Ascending aorta (tissue), 2 donors: ENCODE data around the gene DIP2A. TPM values are rescaled to one million over a fixed set of nuclear protein-coding genes. Genes with fewer than 3 reads are reported as not detected.

Experiments
- DNase-seq, 2 donors: peaks; one replicate each; pipeline ENCODE4 v3.0.0-alpha.2; 2019; ENCODE audit warnings: low spot score in 2 of 2
- H3K27ac ChIP-seq, 2 donors: fragments of 200-600 bp; sonication (generic); one replicate each; pipeline ENCODE4 v1.5.1; 2016 to 2017; ENCODE audit warnings: mild to moderate bottlenecking in 1 of 2
- H3K27me3 ChIP-seq: fragments of 200-600 bp; sonication (generic); one replicate; pipeline ENCODE4 v1.5.1; 2017
- H3K36me3 ChIP-seq, 2 donors: fragments of 200-600 bp; sonication (generic); one replicate each; pipeline ENCODE4 v1.5.1; 2016
- H3K4me1 ChIP-seq, 2 donors: fragments of 200-600 bp; sonication (generic); one replicate each; pipeline ENCODE4 v1.5.1; 2016 to 2017; ENCODE audit warnings: mild to moderate bottlenecking in 1 of 2
- H3K4me3 ChIP-seq, 2 donors: fragments of 200-600 bp; sonication (generic); one replicate each; pipeline ENCODE4 v1.5.1; 2016 to 2017; ENCODE audit warnings: mild to moderate bottlenecking in 1 of 2
- H3K9me3 ChIP-seq, 2 donors: fragments of 200-600 bp; sonication (generic); one replicate each; pipeline ENCODE4 v1.5.1; 2016
- CTCF ChIP-seq, 3 experiments: fragments of 200-600 bp in 2 of 3; fragments of 450-650 bp in 1 of 3; sonication (generic) in 2 of 3; IDR thresholded peaks; one replicate each; pipeline ENCODE4 v1.5.1; 2016 to 2019; ENCODE audit warnings: antibody characterized with exemption in 3 of 3, mild to moderate bottlenecking in 1 of 3, moderate library complexity in 1 of 3
- intact Hi-C: fragments of 100-400 bp; cut with DNase I; formaldehyde crosslinking; loops from one replicate; pipeline ENCODE4 v1.15.1; 2023
- total RNA-seq: library from RNA; depleted of rRNA; stranded (reverse); fragments of >200 nt; gene quantifications from one replicate; pipeline ENCODE4 v1.1.0, GENCODE V29; 2016

DIP2A gene
- total RNA-seq, 1 donor from 2014 or later = 72.8 TPM

DNA sequence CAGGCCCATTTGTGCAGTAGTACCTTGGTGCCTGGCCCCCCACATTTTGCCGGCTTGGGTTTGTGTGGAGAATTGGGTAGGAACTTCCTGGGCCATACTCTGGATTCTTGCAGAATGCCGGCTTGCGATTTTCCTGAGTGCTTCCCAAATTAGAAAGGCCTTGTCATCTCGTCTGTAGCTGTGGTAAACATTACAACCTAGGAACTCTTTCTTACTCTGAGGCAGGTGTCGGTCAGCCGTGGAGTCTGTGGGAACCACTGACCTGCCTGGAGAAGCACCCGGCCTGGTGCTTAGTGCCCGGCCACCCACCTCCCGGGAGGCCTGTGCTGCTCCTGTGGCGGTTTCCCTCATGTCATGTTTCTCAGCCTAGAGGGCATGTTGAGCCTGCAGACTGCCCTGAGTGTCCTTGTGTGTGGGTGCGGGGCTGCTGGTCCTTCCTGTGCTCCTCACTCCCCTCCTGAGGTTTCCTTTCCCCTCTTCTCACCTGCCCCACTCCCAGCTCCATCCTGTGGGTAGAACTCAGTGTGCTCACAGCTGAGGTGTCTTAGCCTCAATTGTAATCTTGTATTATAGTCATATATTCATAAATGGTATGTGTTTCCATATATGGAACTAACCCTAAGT, 81.5 kb downstream of the DIP2A start:
- TF ChIP-seq CTCF (IDR thresholded peaks at IDR 0.05) = no peak
- intact Hi-C loops = no loop called here
- Histone ChIP-seq H3K27me3 (no peaks in the 10 kb centered on the region), H3K4me1 (no peaks in the 10 kb centered on the region), H3K9me3 (no peaks in the 10 kb centered on the region), H3K4me3 (no peak overlapping the region), H3K27ac (no peak overlapping the region), H3K36me3 (peaks cover 56 to 78% of the 10 kb centered on the region in 2 donors)
- DNase-seq = no peak

GRCh38 chr21:46542588-46543124, 84.0 kb downstream of the DIP2A start:
- intact Hi-C loops = no loop called here
- H3K4me1 ChIP-seq = no peaks in the 10 kb centered on the region
- no peak overlapping the region for H3K27ac ChIP-seq
- H3K4me3 ChIP-seq = no peak overlapping the region
- no peaks in the 10 kb centered on the region for H3K27me3 ChIP-seq
- no peaks in the 10 kb centered on the region for H3K9me3 ChIP-seq
- no peak for TF ChIP-seq CTCF (IDR thresholded peaks at IDR 0.05)
- DNase-seq = no peak
- peaks cover 73 to 81% of the 10 kb centered on the region in 2 donors for H3K36me3 ChIP-seq

- TF ChIP-seq CTCF (IDR thresholded peaks at IDR 0.05) = no peak
- intact Hi-C loops = no loop called here
- no peak for DNase-seq
- H3K36me3 ChIP-seq = peaks cover 73 to 81% of the 10 kb centered on the region in 2 donors
- no peaks in the 10 kb centered on the region for H3K27me3 ChIP-seq
- no peak overlapping the region for H3K27ac ChIP-seq
- no peaks in the 10 kb centered on the region for H3K4me1 ChIP-seq
- no peaks in the 10 kb centered on the region for H3K9me3 ChIP-seq
- no peak overlapping the region for H3K4me3 ChIP-seq
Observed at GRCh38 chr21:46543306-46543705, 84.6 kb downstream of the DIP2A start.

GRCh38 chr21:46544003-46544402, 85.3 kb downstream of the DIP2A start:
- H3K27me3 ChIP-seq = no peaks in the 10 kb centered on the region

GRCh38 chr21:46544824-46545223, 86.1 kb downstream of the DIP2A start:
- H3K9me3 ChIP-seq = no peaks in the 10 kb centered on the region
- no peak for TF ChIP-seq CTCF (IDR thresholded peaks at IDR 0.05)
- intact Hi-C loops = no loop called here
- H3K4me1 ChIP-seq = no peaks in the 10 kb centered on the region
- no peaks in the 10 kb centered on the region for H3K27me3 ChIP-seq
- no peak for DNase-seq
- H3K36me3 ChIP-seq = peaks cover 66 to 79% of the 10 kb centered on the region in 2 donors
- H3K4me3 ChIP-seq = no peak overlapping the region
- H3K27ac ChIP-seq = no peak overlapping the region

More at GRCh38 chr21:46544003-46544402, 85.3 kb downstream of the DIP2A start:
- no peak for TF ChIP-seq CTCF (IDR thresholded peaks at IDR 0.05)
- Histone ChIP-seq H3K4me3 (no peak overlapping the region), H3K9me3 (no peaks in the 10 kb centered on the region), H3K27ac (no peak overlapping the region), H3K36me3 (peaks cover 71 to 82% of the 10 kb centered on the region in 2 donors), H3K4me1 (no peaks in the 10 kb centered on the region)
- DNase-seq = no peak
- intact Hi-C loops = no loop called here
